ENCODE data around the gene SERPING1.

- TF ChIP-seq CTCF (IDR thresholded peaks at IDR 0.05; ENCODE audit: low read length) (no peak), EZH2 (optimal IDR thresholded peaks at IDR 0.05; ENCODE audit: low read depth, low read length) (no peak)
Measured at GRCh38 chr11:57649826-57650738, 52.6 kb downstream of the SERPING1 start, which contains the start of gene YPEL4.

All from MM.1S (cell line).